ENCODE measurements around the gene SLC25A24. TPM values are rescaled to one million over a fixed set of nuclear protein-coding genes. Genes with fewer than 3 reads are reported as not detected.
"Not testable (repeated sequence)": the region's sequence is repeated elsewhere in the genome, so short reads cannot be mapped to it uniquely, and the experiment has no call there.

The SLC25A24 gene
- total RNA-seq, 4 donors from 2014 or later, result 6.8 to 12.3 (median 9.3) TPM

GRCh38 chr1:108190001-108190634, 10.0 kb downstream of the SLC25A24 start:
- no peaks in the 10 kb centered on the region for H3K27me3 ChIP-seq
- TF ChIP-seq POLR2A (IDR thresholded peaks at IDR 0.05) (no peak), CTCF (IDR thresholded peaks at IDR 0.05 in 4 of 5, conservative IDR thresholded peaks at IDR 0.05 in 1 of 5) (no peak)
- in situ Hi-C loops (cut with MboI; ENCODE audit: low sequenced_read_pairs in 4 of 4) (loop anchor here in 1 of 4 donors (25.0 kb wide), 1 partner anchor 497 kb away; the partner anchor contains the start of gene PRPF38B), intact Hi-C loops (cut with DNase I; ENCODE audit: low total_unique reads) (no loop called here)
- no peak for DNase-seq
- no peak for ATAC-seq
- H3K27ac ChIP-seq, result peak overlapping the region; percentile 57 to 82 (median 68)
- H3K36me3 ChIP-seq, result peaks cover 0 to 3% of the 10 kb centered on the region in 2 donors
- H3K4me3 ChIP-seq, result no peak overlapping the region
- H3K4me1 ChIP-seq, result peaks cover 11 to 13% of the 10 kb centered on the region in 2 donors
- H3K9me3 ChIP-seq, result no peaks in the 10 kb centered on the region

- no peak for ATAC-seq
- DNase-seq, result no peak
- Histone ChIP-seq H3K27ac (peak overlapping the region in 1 of 4 donors; percentile 10), H3K27me3 (no peaks in the 10 kb centered on the region), H3K4me1 (peaks cover 6 to 13% of the 10 kb centered on the region in 2 donors), H3K4me3 (no peak overlapping the region), H3K9me3 (no peaks in the 10 kb centered on the region), H3K36me3 (peaks cover 0 to 10% of the 10 kb centered on the region in 2 donors)
- TF ChIP-seq CTCF (IDR thresholded peaks at IDR 0.05 in 4 of 5, conservative IDR thresholded peaks at IDR 0.05 in 1 of 5) (no peak), POLR2A (IDR thresholded peaks at IDR 0.05) (no peak)
- intact Hi-C loops (cut with DNase I; ENCODE audit: low total_unique reads), result no loop called here
- in situ Hi-C loops (cut with MboI; ENCODE audit: low sequenced_read_pairs in 4 of 4), result loop anchor here in 1 of 4 donors (25.0 kb wide), 1 partner anchor 498 kb away; the partner anchor contains the start of gene PRPF38B
Measured at GRCh38 chr1:108188801-108189200, 11.3 kb downstream of the SLC25A24 start.

GRCh38 chr1:108182959-108183700, 17.0 kb downstream of the SLC25A24 start:
- Histone ChIP-seq H3K9me3 (no peaks in the 10 kb centered on the region), H3K27me3 (no peaks in the 10 kb centered on the region), H3K27ac (peak overlapping the region; percentile 70 to 82 (median 76)), H3K36me3 (peaks cover 0 to 35% of the 10 kb centered on the region in 2 donors), H3K4me3 (peak overlapping the region in 1 of 4 donors; percentile 0), H3K4me1 (peaks cover 12 to 19% of the 10 kb centered on the region in 2 donors)
- ATAC-seq (peak in 1 of 2 donors; percentile 23), DNase-seq (no peak)
- in situ Hi-C loops (cut with MboI; ENCODE audit: low sequenced_read_pairs in 4 of 4) (loop anchor here in 1 of 4 donors (25.0 kb wide), 1 partner anchor 504 kb away; the partner anchor contains the start of gene PRPF38B), intact Hi-C loops (cut with DNase I; ENCODE audit: low total_unique reads) (loop anchor here (2.0 kb wide), 1 partner anchor 16 kb away; no protein-coding TSS in a partner anchor)
- TF ChIP-seq POLR2A (IDR thresholded peaks at IDR 0.05) (no peak), CTCF (IDR thresholded peaks at IDR 0.05 in 4 of 5, conservative IDR thresholded peaks at IDR 0.05 in 1 of 5) (no peak)

GRCh38 chr1:108179018-108179417, 21.1 kb downstream of the SLC25A24 start:
- in situ Hi-C loops (cut with MboI; ENCODE audit: low sequenced_read_pairs in 4 of 4), result loop anchor here in 1 of 4 donors (25.0 kb wide), 1 partner anchor 508 kb away; the partner anchor contains the start of gene PRPF38B
- no peak for TF ChIP-seq CTCF (IDR thresholded peaks at IDR 0.05 in 4 of 5, conservative IDR thresholded peaks at IDR 0.05 in 1 of 5)
- no peak for TF ChIP-seq POLR2A (IDR thresholded peaks at IDR 0.05)
- H3K27me3 ChIP-seq, result no peaks in the 10 kb centered on the region
- H3K4me1 ChIP-seq, result peaks cover 12 to 19% of the 10 kb centered on the region in 2 donors
- intact Hi-C loops (cut with DNase I; ENCODE audit: low total_unique reads), result no loop called here
- no peak overlapping the region for H3K4me3 ChIP-seq
- no peak overlapping the region for H3K27ac ChIP-seq
- ATAC-seq (no peak), DNase-seq (no peak)
- peaks cover 0 to 39% of the 10 kb centered on the region in 2 donors for H3K36me3 ChIP-seq
- no peaks in the 10 kb centered on the region for H3K9me3 ChIP-seq

- H3K4me3 ChIP-seq; H3K36me3 ChIP-seq; in situ Hi-C loops (cut with MboI; ENCODE audit: low sequenced_read_pairs in 4 of 4); H3K9me3 ChIP-seq; ATAC-seq; H3K27me3 ChIP-seq; DNase-seq; H3K27ac ChIP-seq; H3K4me1 ChIP-seq; intact Hi-C loops (cut with DNase I; ENCODE audit: low total_unique reads): not testable (repeated sequence)
Measured at GRCh38 chr1:108162409-108162808, 37.7 kb downstream of the SLC25A24 start.

GRCh38 chr1:108159951-108160350, 40.2 kb downstream of the SLC25A24 start:
- H3K27ac ChIP-seq; H3K4me1 ChIP-seq; in situ Hi-C loops (cut with MboI; ENCODE audit: low sequenced_read_pairs in 4 of 4); ATAC-seq; intact Hi-C loops (cut with DNase I; ENCODE audit: low total_unique reads); H3K9me3 ChIP-seq; H3K27me3 ChIP-seq; H3K4me3 ChIP-seq; DNase-seq: not testable (repeated sequence)
- H3K36me3 ChIP-seq, result peaks cover 0 to 20% of the 10 kb centered on the region in 2 donors

Data from gastrocnemius medialis (tissue), 4 donors.